Osteocyte (in vitro differentiated cells): ENCODE data around the gene KRTCAP3. TPM values are rescaled to one million over a fixed set of nuclear protein-coding genes. Genes with fewer than 3 reads are reported as not detected.

ENCODE experiments used
- DNase-seq: peaks from one replicate; pipeline ENCODE4 v3.0.0; 2021; ENCODE audit warnings: mixed read lengths; ENCODE audit not compliant: unreplicated experiment; ENCODE audit errors: extremely low spot score
- H3K27ac Mint-ChIP-seq: one replicate; pipeline ENCODE4 v1.8.0; 2021; ENCODE audit warnings: mild to moderate bottlenecking, mixed read lengths; ENCODE audit not compliant: unreplicated experiment
- H3K27me3 Mint-ChIP-seq: one replicate; pipeline ENCODE4 v1.8.0; 2021; ENCODE audit warnings: mixed read lengths; ENCODE audit not compliant: unreplicated experiment
- H3K36me3 Mint-ChIP-seq: one replicate; pipeline ENCODE4 v1.8.0; 2021; ENCODE audit warnings: mixed read lengths; ENCODE audit not compliant: unreplicated experiment
- H3K4me1 Mint-ChIP-seq: one replicate; pipeline ENCODE4 v1.8.0; 2021; ENCODE audit warnings: mixed read lengths; ENCODE audit not compliant: unreplicated experiment
- H3K4me3 Mint-ChIP-seq: one replicate; pipeline ENCODE4 v1.8.0; 2021; ENCODE audit warnings: mild to moderate bottlenecking, moderate library complexity, mixed read lengths; ENCODE audit not compliant: unreplicated experiment
- H3K9me3 Mint-ChIP-seq: one replicate; pipeline ENCODE4 v1.8.0; 2021; ENCODE audit warnings: mixed read lengths; ENCODE audit not compliant: unreplicated experiment
- total RNA-seq: library from RNA; stranded (reverse); gene quantifications from 2 replicates; pipeline ENCODE4 v1.2.1, GENCODE V29; 2021
- TF ChIP-seq, protein P1 (sequence below): fragments of 200-600 bp; sonication (generic); IDR thresholded peaks from 2 replicates; pipeline ENCODE4 v1.5.0; 2021; ENCODE audit warnings: antibody characterized with exemption, mild to moderate bottlenecking, moderate library complexity

The KRTCAP3 gene
- total RNA-seq, 1 donor from 2014 or later: 2.3 TPM

DNA sequence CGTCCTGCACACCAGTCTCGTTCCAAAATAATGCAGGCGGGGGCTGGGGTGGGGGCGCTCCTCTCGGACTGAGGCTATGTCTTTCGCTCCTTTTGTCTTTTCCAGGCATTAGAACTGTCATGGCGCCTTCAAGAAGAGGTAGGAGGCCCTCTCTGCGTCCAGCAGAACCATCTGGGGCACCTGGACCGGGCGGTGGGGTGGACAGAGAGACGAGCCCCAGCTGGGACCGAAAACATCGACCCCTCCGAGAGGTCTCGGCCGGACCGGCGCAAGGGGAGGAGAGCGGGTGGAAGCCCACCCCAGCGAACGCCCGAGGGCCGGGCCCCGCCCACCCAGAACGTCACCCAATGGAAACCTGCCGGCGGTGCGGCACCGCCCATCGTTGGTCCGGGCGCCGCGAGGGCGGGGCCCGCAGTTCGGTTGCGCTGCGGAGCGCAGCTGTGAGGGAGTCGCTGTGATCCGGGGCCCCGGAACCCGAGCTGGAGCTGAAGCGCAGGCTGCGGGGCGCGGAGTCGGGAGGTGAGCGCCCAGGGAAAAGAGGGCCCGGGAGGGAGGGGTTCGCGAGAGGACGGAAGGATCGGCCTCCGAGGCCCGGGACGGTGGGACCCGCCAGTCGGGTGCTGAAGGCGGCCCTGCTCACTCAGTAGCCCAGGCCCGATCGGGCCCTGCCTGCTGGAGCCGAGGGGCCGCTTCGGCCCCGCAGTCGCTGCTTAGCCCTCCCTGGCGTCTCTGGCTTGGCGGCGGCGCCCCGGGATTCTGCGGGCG is 13.8 kb upstream of the KRTCAP3 start, which contains the start of gene NRBP1:
NRBP1 (plus strand) TSS at position 419 of the 765 bp plus-strand sequence. CDS start 4,643 bp downstream, outside the sequence.
- DNase-seq: peak; percentile 97
- Mint-ChIP-seq H3K9me3 (no peaks in the 10 kb centered on the region), H3K36me3 (peaks cover 4% of the 10 kb centered on the region), H3K4me3 (peak within 1 kb of the TSS; percentile 98), H3K4me1 (peaks cover 32% of the 10 kb centered on the region), H3K27ac (peak within 1 kb of the TSS; percentile 99), H3K27me3 (no peaks in the 10 kb centered on the region)
- TF ChIP-seq, protein P1, sequence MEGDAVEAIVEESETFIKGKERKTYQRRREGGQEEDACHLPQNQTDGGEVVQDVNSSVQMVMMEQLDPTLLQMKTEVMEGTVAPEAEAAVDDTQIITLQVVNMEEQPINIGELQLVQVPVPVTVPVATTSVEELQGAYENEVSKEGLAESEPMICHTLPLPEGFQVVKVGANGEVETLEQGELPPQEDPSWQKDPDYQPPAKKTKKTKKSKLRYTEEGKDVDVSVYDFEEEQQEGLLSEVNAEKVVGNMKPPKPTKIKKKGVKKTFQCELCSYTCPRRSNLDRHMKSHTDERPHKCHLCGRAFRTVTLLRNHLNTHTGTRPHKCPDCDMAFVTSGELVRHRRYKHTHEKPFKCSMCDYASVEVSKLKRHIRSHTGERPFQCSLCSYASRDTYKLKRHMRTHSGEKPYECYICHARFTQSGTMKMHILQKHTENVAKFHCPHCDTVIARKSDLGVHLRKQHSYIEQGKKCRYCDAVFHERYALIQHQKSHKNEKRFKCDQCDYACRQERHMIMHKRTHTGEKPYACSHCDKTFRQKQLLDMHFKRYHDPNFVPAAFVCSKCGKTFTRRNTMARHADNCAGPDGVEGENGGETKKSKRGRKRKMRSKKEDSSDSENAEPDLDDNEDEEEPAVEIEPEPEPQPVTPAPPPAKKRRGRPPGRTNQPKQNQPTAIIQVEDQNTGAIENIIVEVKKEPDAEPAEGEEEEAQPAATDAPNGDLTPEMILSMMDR: no peak

DNA sequence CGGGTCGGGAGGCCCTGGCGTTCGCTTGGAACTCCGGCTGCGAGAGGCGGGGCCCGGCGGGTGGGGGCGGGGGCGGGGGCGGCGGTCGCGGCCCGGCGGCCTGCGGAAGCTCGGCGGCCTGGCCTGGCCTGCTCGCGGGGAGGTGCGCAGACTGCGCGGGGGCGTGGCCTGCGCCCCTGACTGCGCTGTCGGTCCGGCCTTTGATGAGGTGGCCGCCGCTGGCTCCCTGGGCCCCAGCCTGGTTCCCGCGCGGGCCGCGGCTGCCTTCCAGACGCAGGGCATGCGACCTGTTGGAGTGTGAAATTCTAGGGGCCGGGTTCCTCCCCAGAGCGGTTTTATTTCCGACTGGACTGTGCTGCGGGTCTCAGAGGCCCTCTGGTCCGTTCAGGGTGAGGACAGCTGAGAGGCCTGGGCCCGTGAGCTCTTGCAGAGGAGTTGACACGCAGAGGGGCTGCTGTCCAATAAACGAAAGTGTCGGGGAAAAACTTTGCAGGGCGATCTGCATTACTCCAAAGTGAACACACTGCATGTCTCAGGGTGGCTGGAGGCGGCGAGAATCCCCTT is 13.1 kb upstream of the KRTCAP3 start:
- peaks cover 11% of the 10 kb centered on the region for H3K36me3 Mint-ChIP-seq
- TF ChIP-seq, protein P1: no peak
- peak overlapping the region; percentile 98 for H3K4me3 Mint-ChIP-seq
- no peaks in the 10 kb centered on the region for H3K9me3 Mint-ChIP-seq
- H3K4me1 Mint-ChIP-seq: peaks cover 32% of the 10 kb centered on the region
- peak; percentile 91 for DNase-seq
- H3K27ac Mint-ChIP-seq: peak overlapping the region; percentile 95
- no peaks in the 10 kb centered on the region for H3K27me3 Mint-ChIP-seq

DNA sequence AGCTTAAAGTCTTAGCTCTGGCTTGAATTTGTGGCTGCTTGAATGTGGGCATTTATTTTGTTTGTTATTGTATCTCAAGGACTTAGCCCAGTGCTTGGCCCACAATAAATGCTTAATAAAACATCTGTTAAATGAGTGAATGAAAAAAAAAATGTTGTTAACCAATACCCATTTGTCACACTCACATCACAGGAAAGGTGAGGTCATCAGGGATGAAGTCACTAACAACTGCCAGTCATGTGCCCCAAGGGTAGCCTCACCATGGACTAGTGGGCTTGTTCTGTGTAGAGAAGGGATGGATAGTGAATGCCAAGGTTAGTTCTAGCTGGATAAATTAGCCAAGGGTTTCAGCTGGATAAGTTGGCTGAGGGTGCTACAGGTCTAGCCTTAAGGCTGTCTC is 10.8 kb upstream of the KRTCAP3 start:
- TF ChIP-seq, protein P1: no peak
- peaks cover 32% of the 10 kb centered on the region for H3K36me3 Mint-ChIP-seq
- DNase-seq: no peak
- H3K27ac Mint-ChIP-seq: peak overlapping the region; percentile 50
- H3K4me1 Mint-ChIP-seq: peaks cover 32% of the 10 kb centered on the region
- H3K4me3 Mint-ChIP-seq: peak overlapping the region; percentile 20
- no peaks in the 10 kb centered on the region for H3K27me3 Mint-ChIP-seq
- no peaks in the 10 kb centered on the region for H3K9me3 Mint-ChIP-seq

DNA sequence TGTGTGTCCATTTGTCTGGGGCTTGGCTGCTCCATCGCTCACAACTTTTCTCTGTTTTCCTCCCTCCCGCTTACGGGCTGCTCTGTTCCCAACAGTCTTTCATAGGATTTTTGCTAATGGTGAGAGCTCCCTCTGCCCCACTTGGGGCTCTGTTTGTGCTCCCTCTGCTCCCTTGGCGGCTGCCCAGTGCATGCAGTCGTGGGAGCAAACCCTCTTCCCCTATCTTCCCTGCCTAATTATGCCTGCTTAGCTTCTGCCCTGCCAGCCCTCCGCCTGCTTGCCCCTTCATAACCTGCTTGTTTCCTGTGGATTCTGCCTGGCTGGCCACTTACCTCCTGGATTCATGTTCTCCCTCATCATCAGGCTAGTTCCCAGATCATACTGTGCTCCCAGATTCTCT is 6.6 kb upstream of the KRTCAP3 start:
- TF ChIP-seq, protein P1: no peak
- peaks cover 57% of the 10 kb centered on the region for H3K36me3 Mint-ChIP-seq
- peaks cover 12% of the 10 kb centered on the region for H3K4me1 Mint-ChIP-seq
- H3K4me3 Mint-ChIP-seq: no peak overlapping the region
- H3K9me3 Mint-ChIP-seq: no peaks in the 10 kb centered on the region
- peak overlapping the region; percentile 39 for H3K27ac Mint-ChIP-seq
- DNase-seq: no peak
- no peaks in the 10 kb centered on the region for H3K27me3 Mint-ChIP-seq

DNA sequence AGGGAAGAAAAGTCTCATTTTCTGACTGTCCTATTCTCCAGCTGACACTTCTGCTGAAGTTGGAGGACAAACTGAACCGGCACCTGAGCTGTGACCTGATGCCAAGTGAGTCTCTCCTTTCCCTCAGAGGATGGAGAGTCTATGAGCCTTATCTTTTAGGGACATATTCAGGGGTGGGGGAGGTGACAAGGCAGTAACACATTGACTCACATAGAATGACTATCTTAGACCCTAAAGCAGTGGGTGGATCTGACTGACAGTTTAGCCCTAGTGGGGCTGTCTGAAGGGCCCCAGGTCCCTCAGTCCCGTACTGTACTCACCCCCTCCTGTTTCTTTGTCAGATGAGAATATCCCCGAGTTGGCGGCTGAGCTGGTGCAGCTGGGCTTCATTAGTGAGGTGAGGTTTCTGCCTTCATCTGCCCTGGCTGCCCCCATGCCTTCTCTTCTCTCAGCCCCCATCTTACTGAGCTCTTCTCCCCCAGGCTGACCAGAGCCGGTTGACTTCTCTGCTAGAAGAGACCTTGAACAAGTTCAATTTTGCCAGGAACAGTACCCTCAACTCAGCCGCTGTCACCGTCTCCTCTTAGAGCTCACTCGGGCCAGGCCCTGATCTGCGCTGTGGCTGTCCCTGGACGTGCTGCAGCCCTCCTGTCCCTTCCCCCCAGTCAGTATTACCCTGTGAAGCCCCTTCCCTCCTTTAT is 805 bp upstream of the KRTCAP3 start:
- Mint-ChIP-seq H3K36me3 (peaks cover 43% of the 10 kb centered on the region), H3K9me3 (no peaks in the 10 kb centered on the region), H3K27ac (no peak overlapping the region), H3K4me3 (no peak overlapping the region), H3K27me3 (no peaks in the 10 kb centered on the region), H3K4me1 (no peaks in the 10 kb centered on the region)
- TF ChIP-seq, protein P1: no peak
- no peak for DNase-seq
